ENCODE measurements around the gene WWOX. TPM values are rescaled to one million over a fixed set of nuclear protein-coding genes. Genes with fewer than 3 reads are reported as not detected.

The WWOX gene
- total and polyA plus RNA-seq, 2 of the 4 experiments (the other 2 are of a cell fraction), result 2.7 to 5.4 TPM

DNA sequence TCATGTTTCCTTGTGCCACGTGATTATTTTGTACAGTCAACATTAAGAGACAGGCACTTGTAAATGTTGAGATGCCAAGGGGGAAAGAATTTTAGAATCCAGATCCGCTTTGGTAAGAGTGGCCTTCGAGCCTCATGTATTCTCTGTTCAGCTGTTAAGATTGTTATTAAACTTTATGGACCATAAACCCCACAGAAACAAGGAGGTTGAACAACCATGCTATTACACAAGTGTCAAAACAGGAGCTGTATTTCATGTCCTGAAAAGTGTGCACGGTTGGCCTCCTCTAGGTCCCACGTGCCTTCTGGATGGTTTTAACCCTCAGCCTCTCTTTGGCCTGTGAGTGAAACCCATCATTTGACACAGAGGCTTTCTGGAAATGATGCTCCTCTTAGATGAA, 809.8 kb downstream of the WWOX start:
- H2AK5ac ChIP-seq (ENCODE audit: low read depth, low read length), result no peak overlapping the region
- H3K14ac ChIP-seq (replicated peaks; ENCODE audit: low read depth, low read length), result no peak overlapping the region
- ATAC-seq (ENCODE audit: low read depth) (no peak), DNase-seq (no peak)
- H3K27me3 ChIP-seq (ENCODE audit: control insufficient read depth, insufficient read depth, low read length), result no peaks in the 10 kb centered on the region
- no peaks in the 10 kb centered on the region for H3K4me1 ChIP-seq (ENCODE audit: control insufficient read depth, insufficient read depth, low read length)
- no peak overlapping the region for H3K4me3 ChIP-seq (ENCODE audit: insufficient read depth, low read depth, low read length)
- no peak overlapping the region for H3K9ac ChIP-seq (ENCODE audit: low read depth, low read length)
- no peaks in the 10 kb centered on the region for H3K9me1 ChIP-seq (ENCODE audit: insufficient read depth, low read length)
- no peak overlapping the region for H3K4ac ChIP-seq (ENCODE audit: low read depth, low read length)
- WGBS, 2 experiments (ENCODE audit: extremely low coverage in 2 of 2, insufficient read length in 1 of 2), result 20% methylated on average over 2 of the region's 5 CpGs; no CpG with 5 or more reads in 1 of the 2 experiments
- CTCF ChIA-PET, result no interaction called here
- intact Hi-C loops (cut with micrococcal nuclease), result no loop called here
- H4K8ac ChIP-seq (ENCODE audit: low read depth in 2 of 2, low read length in 2 of 2), result no peak overlapping the region
- in situ Hi-C loops (cut with MboI; ENCODE audit: low sequenced_read_pairs), result no loop called here
- H4K5ac ChIP-seq (ENCODE audit: low read depth, low read length), result no peak overlapping the region
- H3K56ac ChIP-seq (ENCODE audit: extremely low read depth, insufficient read depth, low read length), result no peak overlapping the region
- POLR2A ChIA-PET (ENCODE audit: unreplicated experiment), result no interaction called here
- H3K27ac ChIP-seq (ENCODE audit: insufficient read depth, low read length), result no peak overlapping the region
- no peak overlapping the region for H3K18ac ChIP-seq (ENCODE audit: low read depth, low read length)
- H3K36me3 ChIP-seq (ENCODE audit: control insufficient read depth, insufficient read depth, low read length), result no peaks in the 10 kb centered on the region
- no peak overlapping the region for H2AFZ ChIP-seq (replicated peaks; ENCODE audit: low read length, poor library complexity)
- no TSS peak for BruUV-seq (replicated peaks)
- TF ChIP-seq FOS (IDR thresholded peaks at IDR 0.05; ENCODE audit: low read depth, low read length), result no peak
- TF ChIP-seq, protein P1, sequence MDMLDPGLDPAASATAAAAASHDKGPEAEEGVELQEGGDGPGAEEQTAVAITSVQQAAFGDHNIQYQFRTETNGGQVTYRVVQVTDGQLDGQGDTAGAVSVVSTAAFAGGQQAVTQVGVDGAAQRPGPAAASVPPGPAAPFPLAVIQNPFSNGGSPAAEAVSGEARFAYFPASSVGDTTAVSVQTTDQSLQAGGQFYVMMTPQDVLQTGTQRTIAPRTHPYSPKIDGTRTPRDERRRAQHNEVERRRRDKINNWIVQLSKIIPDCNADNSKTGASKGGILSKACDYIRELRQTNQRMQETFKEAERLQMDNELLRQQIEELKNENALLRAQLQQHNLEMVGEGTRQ (IDR thresholded peaks at IDR 0.05; ENCODE audit: low read depth, low read length), result no peak
- TF ChIP-seq MXI1 (IDR thresholded peaks at IDR 0.05; ENCODE audit: borderline replicate concordance, low read depth, low read length), result no peak
- no peak for TF ChIP-seq MAZ (IDR thresholded peaks at IDR 0.05; ENCODE audit: borderline replicate concordance, low read depth, low read length)
- TF ChIP-seq RAD21 (IDR thresholded peaks at IDR 0.05; ENCODE audit: low read length), result no peak
- TF ChIP-seq CEBPB (IDR thresholded peaks at IDR 0.05; ENCODE audit: low read depth, low read length), result no peak
- no peak for TF ChIP-seq RCOR1 (IDR thresholded peaks at IDR 0.05; ENCODE audit: insufficient replicate concordance, low read length)
- TF ChIP-seq, protein P2, sequence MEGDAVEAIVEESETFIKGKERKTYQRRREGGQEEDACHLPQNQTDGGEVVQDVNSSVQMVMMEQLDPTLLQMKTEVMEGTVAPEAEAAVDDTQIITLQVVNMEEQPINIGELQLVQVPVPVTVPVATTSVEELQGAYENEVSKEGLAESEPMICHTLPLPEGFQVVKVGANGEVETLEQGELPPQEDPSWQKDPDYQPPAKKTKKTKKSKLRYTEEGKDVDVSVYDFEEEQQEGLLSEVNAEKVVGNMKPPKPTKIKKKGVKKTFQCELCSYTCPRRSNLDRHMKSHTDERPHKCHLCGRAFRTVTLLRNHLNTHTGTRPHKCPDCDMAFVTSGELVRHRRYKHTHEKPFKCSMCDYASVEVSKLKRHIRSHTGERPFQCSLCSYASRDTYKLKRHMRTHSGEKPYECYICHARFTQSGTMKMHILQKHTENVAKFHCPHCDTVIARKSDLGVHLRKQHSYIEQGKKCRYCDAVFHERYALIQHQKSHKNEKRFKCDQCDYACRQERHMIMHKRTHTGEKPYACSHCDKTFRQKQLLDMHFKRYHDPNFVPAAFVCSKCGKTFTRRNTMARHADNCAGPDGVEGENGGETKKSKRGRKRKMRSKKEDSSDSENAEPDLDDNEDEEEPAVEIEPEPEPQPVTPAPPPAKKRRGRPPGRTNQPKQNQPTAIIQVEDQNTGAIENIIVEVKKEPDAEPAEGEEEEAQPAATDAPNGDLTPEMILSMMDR (conservative IDR thresholded peaks at IDR 0.05; ENCODE audit: low read depth, low read length), result no peak
- no peak for TF ChIP-seq RFX5 (IDR thresholded peaks at IDR 0.05; ENCODE audit: low read depth, low read length)
- no peak for TF ChIP-seq NFE2L2 (IDR thresholded peaks at IDR 0.05; ENCODE audit: low read depth, low read length)
- TF ChIP-seq, protein P3, sequence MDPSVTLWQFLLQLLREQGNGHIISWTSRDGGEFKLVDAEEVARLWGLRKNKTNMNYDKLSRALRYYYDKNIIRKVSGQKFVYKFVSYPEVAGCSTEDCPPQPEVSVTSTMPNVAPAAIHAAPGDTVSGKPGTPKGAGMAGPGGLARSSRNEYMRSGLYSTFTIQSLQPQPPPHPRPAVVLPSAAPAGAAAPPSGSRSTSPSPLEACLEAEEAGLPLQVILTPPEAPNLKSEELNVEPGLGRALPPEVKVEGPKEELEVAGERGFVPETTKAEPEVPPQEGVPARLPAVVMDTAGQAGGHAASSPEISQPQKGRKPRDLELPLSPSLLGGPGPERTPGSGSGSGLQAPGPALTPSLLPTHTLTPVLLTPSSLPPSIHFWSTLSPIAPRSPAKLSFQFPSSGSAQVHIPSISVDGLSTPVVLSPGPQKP (IDR thresholded peaks at IDR 0.05; ENCODE audit: borderline replicate concordance, low read depth, low read length), result no peak
- TF ChIP-seq CHD1 (IDR thresholded peaks at IDR 0.05; ENCODE audit: low read depth, low read length), result no peak
- TF ChIP-seq SMC3 (IDR thresholded peaks at IDR 0.05; ENCODE audit: low read depth, low read length), result no peak
- TF ChIP-seq BHLHE40 (IDR thresholded peaks at IDR 0.05; ENCODE audit: low read depth, low read length), result no peak
- no peak for TF ChIP-seq POLR2A (IDR thresholded peaks at IDR 0.05; ENCODE audit: low read depth, low read length)
- H2BK20ac ChIP-seq (ENCODE audit: low read depth, low read length), result no peak overlapping the region
- no peak overlapping the region for H3K4me2 ChIP-seq (ENCODE audit: low read depth, low read length)
- no peak overlapping the region for H2BK15ac ChIP-seq (ENCODE audit: low read depth, low read length)
- H4K20me1 ChIP-seq (ENCODE audit: insufficient read depth, low read length), result no peaks in the 10 kb centered on the region
- no peak overlapping the region for H4K91ac ChIP-seq (ENCODE audit: insufficient read depth, low read depth, low read length)
- H2BK5ac ChIP-seq (ENCODE audit: low read depth, low read length, poor library complexity, severe bottlenecking), result no peak overlapping the region
- dilution Hi-C loops (cut with HindIII; ENCODE audit: low sequenced_read_pairs, unreplicated experiment), result no loop called here
- H3K9me3 ChIP-seq (ENCODE audit: control insufficient read depth, insufficient read depth, low read length), result peaks cover 32% of the 10 kb centered on the region
- no peak overlapping the region for H3K23ac ChIP-seq (ENCODE audit: low read depth, low read length)
- H3K79me1 ChIP-seq (ENCODE audit: low read depth in 1 of 2, low read length in 2 of 2), result no peaks in the 10 kb centered on the region
- H2BK120ac ChIP-seq (ENCODE audit: low read depth, low read length), result no peak overlapping the region
- no peak overlapping the region for H2AK9ac ChIP-seq (replicated peaks; ENCODE audit: low read depth, low read length, poor library complexity)
